Measurements from ENCODE around the gene RCSD1. TPM values are rescaled to one million over a fixed set of nuclear protein-coding genes. Genes with fewer than 3 reads are reported as not detected.

The RCSD1 gene
- total and polyA plus RNA-seq, 2 of the 13 experiments (the other 11 are each of a cell fraction or from before 2014, with no cell fraction given), result not detected

DNA sequence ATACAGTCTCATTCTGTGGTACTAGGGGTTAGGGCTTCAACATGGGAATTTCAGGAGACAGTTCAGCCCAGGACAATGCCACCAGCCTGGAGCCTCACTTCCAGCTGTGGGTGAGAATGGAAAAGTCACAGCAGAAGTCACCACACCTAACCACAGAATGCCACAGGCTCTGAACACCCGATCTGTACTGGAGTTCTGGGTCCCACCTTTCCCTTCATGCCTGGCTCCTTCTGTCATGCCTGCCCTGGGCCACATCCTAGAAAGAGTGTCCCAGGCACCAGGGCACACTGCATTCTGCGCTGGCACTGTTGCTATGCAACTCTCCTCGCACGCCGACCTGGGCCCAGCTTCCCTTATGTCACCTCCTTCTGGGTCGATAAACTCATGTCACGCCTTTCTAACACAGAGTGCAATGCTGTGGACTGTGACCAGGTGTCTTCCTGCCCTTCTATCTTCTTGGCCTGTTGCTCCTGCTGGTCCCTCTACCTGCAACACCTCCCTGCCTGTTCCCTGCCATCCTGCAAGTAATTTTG is 21.2 kb downstream of the RCSD1 start (continued):
- TF ChIP-seq ZNF235 (CRISPR knock-in tag; IDR thresholded peaks at IDR 0.05; ENCODE audit: borderline replicate concordance), result no peak
- TF ChIP-seq ZFP62 (CRISPR knock-in tag; IDR thresholded peaks at IDR 0.05), result no peak

DNA sequence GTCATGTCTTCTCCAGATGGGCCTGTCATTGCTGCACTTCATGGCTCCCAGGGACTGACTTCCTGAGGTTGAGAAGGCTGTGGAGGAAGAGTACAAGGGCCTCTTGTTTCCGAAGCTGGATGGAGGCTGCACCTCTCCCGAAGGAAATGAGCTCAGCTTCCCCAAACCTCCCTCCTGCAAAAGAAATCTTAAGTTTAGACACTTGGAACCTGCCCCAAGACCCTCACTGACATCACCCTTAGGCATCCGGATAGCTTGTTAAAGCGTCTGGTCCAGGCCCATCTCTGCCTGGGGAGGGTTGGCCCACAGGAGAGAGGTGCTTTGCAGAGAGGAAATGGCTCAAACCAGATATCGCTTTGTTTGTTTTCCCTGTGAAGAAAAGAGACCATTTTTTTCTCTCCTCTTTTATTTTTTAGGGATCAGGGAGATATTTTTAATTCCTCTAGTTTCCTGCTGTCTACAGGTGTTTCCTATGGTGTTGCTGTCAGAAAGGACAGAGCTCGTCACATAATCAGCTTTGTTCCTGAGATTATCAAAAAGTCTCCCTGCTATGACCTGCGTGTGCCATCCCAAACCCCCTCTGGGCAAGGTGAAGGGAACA is 25.0 kb downstream of the RCSD1 start:
- no peak overlapping the region for H3K4me2 ChIP-seq (ENCODE audit: low read depth, low read length)
- H2AFZ ChIP-seq (ENCODE audit: low read length), result no peak overlapping the region
- H3K9me3 ChIP-seq (ENCODE audit: low read length), result no peaks in the 10 kb centered on the region
- no peak for ATAC-seq
- no peak overlapping the region for H3K9ac ChIP-seq (ENCODE audit: insufficient read depth, low read depth, low read length)
- no TSS peak for BruUV-seq (replicated peaks)
- TF ChIP-seq RBM39 (IDR thresholded peaks at IDR 0.05; ENCODE audit: low read depth, low read length, poor library complexity, severe bottlenecking) (no peak), ZMYM3 (CRISPR knock-in tag; IDR thresholded peaks at IDR 0.05) (no peak), FOXC1 (CRISPR knock-in tag; IDR thresholded peaks at IDR 0.05; ENCODE audit: borderline replicate concordance) (no peak), ZNF331 (CRISPR knock-in tag; IDR thresholded peaks at IDR 0.05) (no peak), SNAI1 (CRISPR knock-in tag; IDR thresholded peaks at IDR 0.05; ENCODE audit: borderline replicate concordance) (no peak), BORCS8-MEF2B (CRISPR knock-in tag; IDR thresholded peaks at IDR 0.05) (no peak), KLF16 (CRISPR knock-in tag; IDR thresholded peaks at IDR 0.05) (no peak), ZNF143 (CRISPR knock-in tag; IDR thresholded peaks at IDR 0.05) (no peak), SRSF1 (optimal IDR thresholded peaks at IDR 0.05; ENCODE audit: low read depth, low read length) (no peak), TBP (CRISPR knock-in tag; IDR thresholded peaks at IDR 0.05) (no peak), ZNF274 (CRISPR knock-in tag; IDR thresholded peaks at IDR 0.05) (no peak), MTA3 (CRISPR knock-in tag; IDR thresholded peaks at IDR 0.05) (no peak), CEBPG (CRISPR knock-in tag; IDR thresholded peaks at IDR 0.05) (no peak), SMAD3 (CRISPR knock-in tag; IDR thresholded peaks at IDR 0.05) (no peak), ZNF670 (CRISPR knock-in tag; IDR thresholded peaks at IDR 0.05; ENCODE audit: borderline replicate concordance) (no peak), NAIF1 (CRISPR knock-in tag; IDR thresholded peaks at IDR 0.05; ENCODE audit: borderline replicate concordance) (no peak), HIVEP1 (CRISPR knock-in tag; IDR thresholded peaks at IDR 0.05) (no peak)
- TF ChIP-seq, protein P1, sequence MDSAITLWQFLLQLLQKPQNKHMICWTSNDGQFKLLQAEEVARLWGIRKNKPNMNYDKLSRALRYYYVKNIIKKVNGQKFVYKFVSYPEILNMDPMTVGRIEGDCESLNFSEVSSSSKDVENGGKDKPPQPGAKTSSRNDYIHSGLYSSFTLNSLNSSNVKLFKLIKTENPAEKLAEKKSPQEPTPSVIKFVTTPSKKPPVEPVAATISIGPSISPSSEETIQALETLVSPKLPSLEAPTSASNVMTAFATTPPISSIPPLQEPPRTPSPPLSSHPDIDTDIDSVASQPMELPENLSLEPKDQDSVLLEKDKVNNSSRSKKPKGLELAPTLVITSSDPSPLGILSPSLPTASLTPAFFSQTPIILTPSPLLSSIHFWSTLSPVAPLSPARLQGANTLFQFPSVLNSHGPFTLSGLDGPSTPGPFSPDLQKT (CRISPR knock-in tag; IDR thresholded peaks at IDR 0.05; ENCODE audit: borderline replicate concordance), result no peak
- TF ChIP-seq, protein P2, sequence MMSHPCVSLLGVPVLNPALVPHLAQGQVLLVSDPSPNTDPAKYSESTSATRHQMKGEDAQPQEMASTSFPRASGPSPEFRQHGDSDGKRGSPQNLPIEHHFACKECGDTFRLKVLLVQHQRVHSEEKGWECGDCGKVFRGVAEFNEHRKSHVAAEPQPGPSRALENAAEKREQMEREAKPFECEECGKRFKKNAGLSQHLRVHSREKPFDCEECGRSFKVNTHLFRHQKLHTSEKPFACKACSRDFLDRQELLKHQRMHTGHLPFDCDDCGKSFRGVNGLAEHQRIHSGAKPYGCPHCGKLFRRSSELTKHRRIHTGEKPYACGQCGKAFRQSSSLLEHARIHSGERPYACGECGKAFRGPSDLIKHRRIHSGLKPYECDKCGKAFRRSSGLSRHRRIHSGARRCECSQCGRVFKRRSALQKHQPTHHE (CRISPR knock-in tag; IDR thresholded peaks at IDR 0.05; ENCODE audit: borderline replicate concordance), result no peak
- TF ChIP-seq, protein P3, sequence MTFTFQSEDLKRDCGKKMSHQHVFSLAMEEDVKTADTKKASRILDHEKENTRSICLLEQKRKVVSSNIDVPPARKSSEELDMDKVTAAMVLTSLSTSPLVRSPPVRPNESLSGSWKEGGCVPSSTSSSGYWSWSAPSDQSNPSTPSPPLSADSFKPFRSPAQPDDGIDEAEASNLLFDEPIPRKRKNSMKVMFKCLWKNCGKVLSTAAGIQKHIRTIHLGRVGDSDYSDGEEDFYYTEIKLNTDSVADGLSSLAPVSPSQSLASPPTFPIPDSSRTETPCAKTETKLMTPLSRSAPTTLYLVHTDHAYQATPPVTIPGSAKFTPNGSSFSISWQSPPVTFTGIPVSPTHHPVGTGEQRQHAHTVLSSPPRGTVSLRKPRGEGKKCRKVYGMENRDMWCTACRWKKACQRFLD (CRISPR knock-in tag; IDR thresholded peaks at IDR 0.05; ENCODE audit: borderline replicate concordance), result no peak
- H3K27me3 ChIP-seq (ENCODE audit: control insufficient read depth in 1 of 2, insufficient read depth in 2 of 2, low read length in 2 of 2), result peaks cover 1 to 20% of the 10 kb centered on the region in 2 experiments; a peak in 3 of 5 replicates
- no peak overlapping the region for H3K27ac ChIP-seq (ENCODE audit: extremely low read length, insufficient read depth, low read length)
- in situ Hi-C loops (cut with HindIII; ENCODE audit: extremely low pct_ligation_motif_present, low pct_unique_long_range_greater_than_20kb), result no loop called here
- ChIA-PET CTCF (ENCODE audit: low intra/inter-chr PET ratio, low total read pairs) (no interaction called here), POLR2A (no interaction called here)
- intact Hi-C loops (cut with micrococcal nuclease; ENCODE audit: unreplicated experiment), result no loop called here
- no peak for DNase-seq (ENCODE audit: low spot score)
- H3K36me3 ChIP-seq (replicated peaks in 1 of 2; ENCODE audit: control insufficient read depth in 1 of 2, insufficient read depth in 2 of 2, low read length in 2 of 2), result no peaks in the 10 kb centered on the region
- no peaks in the 10 kb centered on the region for H3K79me2 ChIP-seq (ENCODE audit: insufficient read depth, low read length)
- 28% methylated on average over 7 of the region's 7 CpGs for WGBS (ENCODE audit: low lambda C conversion rate)
- H3K4me1 ChIP-seq (ENCODE audit: insufficient read depth, low read length), result no peaks in the 10 kb centered on the region
- no peaks in the 10 kb centered on the region for H4K20me1 ChIP-seq (ENCODE audit: insufficient read depth, low read length)
- no peak for FAIRE-seq
- H3K4me3 ChIP-seq (replicated peaks in 1 of 3; ENCODE audit: insufficient read depth in 1 of 3, low read depth in 2 of 3, low read length in 3 of 3), result no peak overlapping the region
